Adipose tissue (tissue), 3 donors: ENCODE data around the gene OR5J2. TPM values are rescaled to one million over a fixed set of nuclear protein-coding genes. Genes with fewer than 3 reads are reported as not detected.
"Not testable (repeated sequence)": the region's sequence is repeated elsewhere in the genome, so short reads cannot be mapped to it uniquely, and the experiment has no call there.

ENCODE experiments used
- H3K27ac ChIP-seq: one replicate; pipeline ENCODE4 v1.5.1; 2013; ENCODE audit warnings: low read depth, low read length
- WGBS, 3 donors: extraction: QIAGEN DNeasy Blood & Tissue Kit; methylation state at CpG; one replicate each; pipeline ENCODE4 v1.1.7; 2013; 5-methylcytosine and 5-hydroxymethylcytosine counted together
- polyA plus RNA-seq, 3 donors: library from polyadenylated mRNA; stranded (reverse); fragments of 200-250 nt; gene quantifications; one replicate each; pipeline ENCODE4 v1.2.3, GENCODE V29; 2013
- donor health status: healthy with polysubstance abuse.
- donor health status: Bipolar disorder and iron deficiency.
- donor health status: healthy.

OR5J2 gene
- polyA plus RNA-seq: not detected

DNA sequence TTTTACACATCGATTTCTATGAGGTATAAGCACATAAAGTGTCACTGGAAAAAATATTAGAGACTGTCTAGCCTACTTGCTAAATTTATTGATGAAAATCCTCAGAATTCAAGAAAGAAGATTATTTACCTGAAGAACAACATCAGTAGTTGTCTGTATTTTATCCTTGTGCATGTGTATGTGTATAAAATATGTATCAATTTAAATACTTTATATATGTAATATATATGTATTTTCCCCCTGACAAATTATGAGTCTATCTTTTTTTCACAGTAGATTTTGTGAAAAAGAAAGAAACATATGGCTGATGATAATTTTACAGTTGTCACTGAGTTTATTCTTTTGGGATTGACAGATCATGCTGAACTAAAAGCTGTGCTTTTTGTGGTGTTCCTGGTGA lies at the start of gene OR5J2:
Gene OR5J2, plus strand, starts transcription at position 301 of the 400 bp plus-strand sequence. Its CDS starts 0 bp downstream, at position 301.
- 61 to 73% (median 66%) methylated on average over 1 of the region's 1 CpG for WGBS, 3 donors
- H3K27ac ChIP-seq: no peak within 1 kb of the TSS

DNA sequence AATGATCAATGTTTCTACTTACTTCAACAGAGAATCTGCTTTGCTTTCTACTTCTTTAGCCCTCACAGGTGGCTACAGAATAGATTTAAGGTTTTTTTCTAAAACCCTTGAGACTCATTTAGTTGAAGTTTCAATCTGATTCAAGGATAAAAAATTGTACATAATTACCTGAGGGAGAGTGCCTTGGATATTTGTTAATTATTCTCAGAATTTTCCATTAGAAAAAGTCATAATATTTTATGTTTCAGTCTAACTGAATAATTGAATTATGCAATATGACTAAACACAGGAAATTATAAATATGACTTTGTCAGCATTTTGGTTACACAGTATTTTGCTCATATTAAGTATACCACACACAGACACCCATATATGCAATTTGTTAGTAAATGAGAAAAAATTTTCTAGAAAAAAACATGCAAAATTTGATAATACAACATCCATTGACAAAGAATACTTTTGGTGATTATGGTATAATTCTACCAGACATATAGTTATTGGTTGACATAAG lies 36.2 kb upstream of the OR5J2 start, which contains the start of gene OR8J3:
Gene OR8J3, minus strand, starts transcription at position 51 of the 511 bp plus-strand sequence. CDS start 2,483 bp downstream, outside the sequence.
- H3K27ac ChIP-seq: no peak within 1 kb of the TSS

GRCh38 chr11:56143681-56144080 lies 32.7 kb upstream of the OR5J2 start:
- WGBS, 3 donors: 90 to 93% (median 92%) methylated on average over 17 to 28 of the region's 30 CpGs
- not testable (repeated sequence) for H3K27ac ChIP-seq

GRCh38 chr11:56151376-56151775 lies 25.0 kb upstream of the OR5J2 start:
- no peak overlapping the region for H3K27ac ChIP-seq
- 54 to 71% (median 63%) methylated on average over 1 of the region's 1 CpG for WGBS, 3 donors

GRCh38 chr11:56152333-56152732 lies 24.1 kb upstream of the OR5J2 start:
- WGBS, 3 donors: 85 to 93% (median 89%) methylated on average over 15 of the region's 15 CpGs
- H3K27ac ChIP-seq: no peak overlapping the region

DNA sequence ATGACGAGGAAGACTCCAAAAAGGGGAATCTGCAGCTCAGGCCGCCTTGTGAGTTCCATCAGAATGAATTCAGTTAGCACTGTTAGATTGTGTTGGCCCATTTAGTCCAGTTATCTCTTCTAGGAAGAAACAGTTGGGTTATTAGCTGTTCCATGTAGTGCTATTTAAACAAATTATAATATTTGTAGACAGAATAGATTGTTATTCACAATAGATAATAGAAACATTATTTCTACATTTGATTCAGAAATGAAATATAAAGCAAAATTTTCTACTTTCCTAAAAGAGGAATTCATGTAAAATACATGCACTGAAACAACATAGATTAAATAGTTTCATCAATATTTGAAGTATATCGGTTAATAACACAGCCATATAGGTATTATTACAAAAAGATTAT lies 16.2 kb upstream of the OR5J2 start, which contains the start of gene OR8K5:
Gene OR8K5, minus strand, starts transcription at position 101 of the 400 bp plus-strand sequence. Its CDS starts 0 bp downstream, at position 101.
- WGBS, 3 donors: 67 to 82% (median 74%) methylated on average over 3 of the region's 3 CpGs
- H3K27ac ChIP-seq: no peak within 1 kb of the TSS

DNA sequence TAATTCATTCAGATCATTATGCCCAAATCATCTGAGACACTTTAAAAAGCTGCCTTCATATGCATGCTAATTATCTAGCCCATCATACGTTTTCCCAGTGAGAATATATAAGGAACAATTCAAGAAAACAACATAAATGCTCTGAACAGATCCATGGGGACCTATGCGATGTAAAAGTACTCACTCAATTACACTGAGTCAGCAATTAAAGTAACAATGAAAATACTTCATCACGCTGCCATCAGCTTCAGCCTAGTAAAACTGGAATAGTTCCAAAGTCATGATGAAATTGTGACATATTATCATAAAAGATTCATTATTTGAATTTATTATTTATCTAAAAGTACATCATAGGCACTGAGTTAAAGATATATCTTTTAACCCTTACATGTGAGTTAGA lies 12.6 kb upstream of the OR5J2 start:
- no peak overlapping the region for H3K27ac ChIP-seq
- WGBS, 3 donors: 41 to 69% (median 59%) methylated on average over 3 of the region's 3 CpGs

DNA sequence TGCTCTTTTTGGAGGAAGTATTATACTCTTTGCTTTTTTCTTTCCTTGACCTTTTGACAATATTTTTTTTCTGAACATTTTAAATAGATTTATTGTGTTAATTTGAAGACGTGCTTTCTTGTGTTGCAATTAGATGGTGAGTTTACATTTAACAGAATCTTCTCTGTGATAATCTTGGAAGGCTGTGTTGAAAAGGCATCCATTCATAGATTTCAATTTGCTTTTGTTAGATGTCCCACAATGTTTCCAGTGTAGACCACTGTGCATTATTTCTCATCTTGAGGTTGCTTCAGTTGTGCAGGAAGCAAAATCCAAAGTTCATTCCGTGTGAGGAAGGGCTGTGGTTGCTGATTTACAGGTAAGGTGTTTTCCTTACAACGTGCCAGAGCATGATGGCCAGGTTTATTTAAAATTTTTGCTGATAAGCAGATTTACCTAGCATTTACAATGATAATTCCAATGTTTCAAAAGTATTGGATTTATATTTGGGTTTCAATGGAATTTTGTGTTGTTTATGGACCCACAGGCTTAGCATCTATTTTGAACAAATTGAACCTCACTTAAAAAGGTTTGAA lies 4.1 kb upstream of the OR5J2 start:
- WGBS, 3 donors: 26 to 61% (median 59%) methylated on average over 3 of the region's 3 CpGs
- H3K27ac ChIP-seq: no peak overlapping the region

DNA sequence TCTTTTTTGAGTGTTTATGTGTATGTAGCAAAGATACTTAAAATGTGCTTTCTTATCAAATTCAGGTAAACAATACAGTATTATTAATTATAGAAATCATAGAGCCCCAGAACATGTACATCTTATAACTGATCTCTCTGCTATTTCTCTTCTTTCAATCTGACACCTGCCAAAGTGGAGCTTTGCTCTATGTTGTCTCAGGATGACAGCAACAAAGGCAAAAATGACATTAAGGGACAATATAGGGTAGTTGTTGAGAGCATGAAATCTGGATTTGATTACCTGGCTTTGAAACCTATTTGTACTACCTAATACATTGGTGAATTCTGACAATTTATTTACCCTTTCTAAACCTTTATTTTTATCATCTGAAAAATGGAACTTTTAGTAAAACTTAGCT lies 7.0 kb downstream of the OR5J2 start:
- H3K27ac ChIP-seq: no peak overlapping the region

- no peak overlapping the region for H3K27ac ChIP-seq
- 86 to 91% (median 90%) methylated on average over 3 of the region's 3 CpGs for WGBS, 3 donors
These were observed 12.2 kb downstream of the OR5J2 start for GRCh38 chr11:56188602-56189001.

GRCh38 chr11:56196705-56197104 lies 20.3 kb downstream of the OR5J2 start:
- no peak overlapping the region for H3K27ac ChIP-seq
- 78 to 86% (median 83%) methylated on average over 3 of the region's 3 CpGs for WGBS, 3 donors

DNA sequence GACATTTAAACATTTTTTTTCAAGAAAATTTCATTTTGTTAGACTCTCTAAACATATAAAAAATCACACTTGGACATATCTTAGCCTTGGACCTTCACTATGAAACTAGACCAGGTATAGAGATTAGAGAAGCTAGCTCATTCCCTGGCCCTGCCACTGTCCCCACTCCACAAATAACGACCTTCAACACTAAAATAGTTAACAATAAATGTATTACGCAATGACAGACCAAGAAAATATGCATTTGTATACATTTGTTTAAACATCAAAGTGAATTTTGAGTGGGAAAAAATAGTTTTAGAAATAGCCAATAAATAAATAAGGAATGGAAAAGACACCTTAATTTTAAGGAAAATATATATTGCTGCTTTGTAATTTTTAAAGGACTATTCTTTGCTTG lies 20.9 kb downstream of the OR5J2 start:
- 56 to 66% (median 62%) methylated on average over 2 of the region's 2 CpGs for WGBS, 3 donors
- H3K27ac ChIP-seq: no peak overlapping the region

DNA sequence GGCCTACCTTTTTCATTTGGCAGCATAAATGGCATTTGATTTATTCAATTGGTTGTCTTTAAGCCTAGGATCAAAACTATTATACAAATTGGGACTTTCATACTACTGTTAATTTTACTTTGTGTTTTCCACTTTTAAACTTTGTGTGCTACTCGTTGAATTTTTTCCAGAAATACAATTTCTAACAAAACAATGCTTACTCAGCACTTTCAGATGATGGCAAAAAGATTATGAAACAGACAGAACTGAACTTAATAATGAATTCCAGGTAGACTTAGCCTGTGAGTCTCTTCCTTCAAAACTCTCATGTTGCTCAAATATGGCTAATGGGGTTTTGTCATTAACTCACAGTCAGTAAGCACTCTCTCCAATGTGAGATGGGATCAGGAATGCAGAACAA lies 31.4 kb downstream of the OR5J2 start:
- no peak overlapping the region for H3K27ac ChIP-seq
- 48 to 66% (median 53%) methylated on average over 1 of the region's 1 CpG for WGBS, 3 donors

DNA sequence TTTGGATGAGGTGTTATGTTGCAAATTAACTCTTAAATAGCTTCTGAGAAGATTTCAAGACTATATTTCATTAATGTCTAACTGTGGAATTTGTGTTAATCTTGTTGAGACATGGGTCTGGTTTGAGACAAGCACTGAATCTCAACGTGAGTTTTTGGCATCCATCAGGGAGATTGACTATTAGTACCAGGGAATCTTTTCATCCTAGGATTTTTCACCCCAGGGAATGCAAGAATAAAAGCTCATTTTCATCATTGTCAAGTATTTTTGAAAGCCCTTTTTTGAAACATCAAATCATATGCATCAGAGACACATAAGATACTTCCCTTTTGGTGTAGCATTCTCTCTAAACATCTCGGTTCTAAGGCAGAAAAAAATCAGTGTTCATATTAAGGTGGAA lies 38.1 kb downstream of the OR5J2 start:
- 57 to 78% (median 73%) methylated on average over 2 of the region's 2 CpGs for WGBS, 3 donors

GRCh38 chr11:56219735-56220134 lies 43.3 kb downstream of the OR5J2 start:
- H3K27ac ChIP-seq: not testable (repeated sequence)

More for the DNA sequence above, 38.1 kb downstream of the OR5J2 start:
- H3K27ac ChIP-seq: no peak overlapping the region

More at GRCh38 chr11:56219735-56220134, 43.3 kb downstream of the OR5J2 start:
- whole genome bisulfite sequencing, 3 donors: 72 to 85% (median 81%) methylated on average over 5 of the region's 5 CpGs

Other genes with a start within 250 kb of the OR5J2 start
- gene OR5I1, start 240.2 kb upstream of the OR5J2 start, polyA plus RNA-seq: not detected
- not detected for gene OR10AG1, start 206.7 kb upstream of the OR5J2 start, polyA plus RNA-seq
- not detected for gene OR5F1, start 182.0 kb upstream of the OR5J2 start, polyA plus RNA-seq
- not detected for gene OR5AS1, start 149.0 kb upstream of the OR5J2 start, polyA plus RNA-seq
- gene OR8I2, start 83.3 kb upstream of the OR5J2 start, polyA plus RNA-seq: not detected
- gene OR8H2, start 72.9 kb upstream of the OR5J2 start, polyA plus RNA-seq: not detected
- not detected for gene OR8H3, start 54.2 kb upstream of the OR5J2 start, polyA plus RNA-seq
- gene OR8J3, start 36.4 kb upstream of the OR5J2 start, polyA plus RNA-seq: not detected
- gene OR8K5, start 16.3 kb upstream of the OR5J2 start, polyA plus RNA-seq: not detected
- gene OR5T2, start 57.6 kb downstream of the OR5J2 start, polyA plus RNA-seq: not detected
- not detected for gene OR5T3, start 75.6 kb downstream of the OR5J2 start, polyA plus RNA-seq
- not detected for gene OR5T1, start 97.5 kb downstream of the OR5J2 start, polyA plus RNA-seq
- gene OR8H1, start 115.6 kb downstream of the OR5J2 start, polyA plus RNA-seq: not detected
- gene OR8K3, start 138.5 kb downstream of the OR5J2 start, polyA plus RNA-seq: not detected
- gene OR8K1, start 169.4 kb downstream of the OR5J2 start, polyA plus RNA-seq: not detected
- gene OR8J1, start 177.7 kb downstream of the OR5J2 start, polyA plus RNA-seq: not detected
- gene OR8U1, start 199.0 kb downstream of the OR5J2 start, polyA plus RNA-seq: not detected
- not detected for gene OR5AL1, start 236.1 kb downstream of the OR5J2 start, polyA plus RNA-seq